HG03175 (cell line): ENCODE results near the gene SFXN2.
"Not testable (repeated sequence)": the region's sequence is repeated elsewhere in the genome, so short reads cannot be mapped to it uniquely, and the experiment has no call there.

Experiments
- ATAC-seq: cut with Tn5 transposase; IDR thresholded peaks from one replicate; pipeline ENCODE4 v1.9.1; 2021; ENCODE audit warnings: mild to moderate bottlenecking, moderate library complexity; ENCODE audit not compliant: unreplicated experiment

Gene SFXN2

GRCh38 chr10:102745157-102745556 lies 30.7 kb downstream of the SFXN2 start:
- ATAC-seq, result no peak

- ATAC-seq, result no peak
These were observed 38.0 kb downstream of the SFXN2 start for GRCh38 chr10:102752266-102752930.

GRCh38 chr10:102752934-102753664 lies 38.7 kb downstream of the SFXN2 start:
- no peak for ATAC-seq

GRCh38 chr10:102753718-102754117 lies 39.3 kb downstream of the SFXN2 start:
- no peak for ATAC-seq

GRCh38 chr10:102757323-102757722 lies 42.9 kb downstream of the SFXN2 start:
- ATAC-seq, result no peak

GRCh38 chr10:102758240-102758932 lies 44.0 kb downstream of the SFXN2 start:
- ATAC-seq, result no peak

- not testable (repeated sequence) for ATAC-seq
These were observed 44.5 kb downstream of the SFXN2 start for GRCh38 chr10:102758933-102759262.

- ATAC-seq, result no peak
These were observed 45.2 kb downstream of the SFXN2 start for GRCh38 chr10:102759497-102760210.

GRCh38 chr10:102761981-102762380 lies 47.5 kb downstream of the SFXN2 start:
- no peak for ATAC-seq

GRCh38 chr10:102762401-102763015 lies 48.1 kb downstream of the SFXN2 start:
- no peak for ATAC-seq

GRCh38 chr10:102763037-102763607 lies 48.7 kb downstream of the SFXN2 start:
- ATAC-seq, result no peak

GRCh38 chr10:102764470-102765161 lies 50.2 kb downstream of the SFXN2 start:
- no peak for ATAC-seq

GRCh38 chr10:102765336-102765735 lies 50.9 kb downstream of the SFXN2 start:
- no peak for ATAC-seq

GRCh38 chr10:102767428-102768160 lies 53.2 kb downstream of the SFXN2 start:
- no peak for ATAC-seq

- no peak for ATAC-seq
These were observed 55.1 kb downstream of the SFXN2 start for GRCh38 chr10:102769375-102770107.

- ATAC-seq, result no peak
These were observed 55.7 kb downstream of the SFXN2 start for GRCh38 chr10:102770108-102770482.

- ATAC-seq, result no peak
These were observed 56.4 kb downstream of the SFXN2 start for GRCh38 chr10:102770792-102771191.

- ATAC-seq, result no peak
These were observed 58.9 kb downstream of the SFXN2 start for GRCh38 chr10:102773320-102773719.

GRCh38 chr10:102773986-102774385 lies 59.5 kb downstream of the SFXN2 start:
- ATAC-seq, result no peak
